ENCODE data around the gene FAN1. TPM values are rescaled to one million over a fixed set of nuclear protein-coding genes. Genes with fewer than 3 reads are reported as not detected.

Gene FAN1
- total RNA-seq, 1 experiment from 2014 or later = 43.1 TPM

DNA sequence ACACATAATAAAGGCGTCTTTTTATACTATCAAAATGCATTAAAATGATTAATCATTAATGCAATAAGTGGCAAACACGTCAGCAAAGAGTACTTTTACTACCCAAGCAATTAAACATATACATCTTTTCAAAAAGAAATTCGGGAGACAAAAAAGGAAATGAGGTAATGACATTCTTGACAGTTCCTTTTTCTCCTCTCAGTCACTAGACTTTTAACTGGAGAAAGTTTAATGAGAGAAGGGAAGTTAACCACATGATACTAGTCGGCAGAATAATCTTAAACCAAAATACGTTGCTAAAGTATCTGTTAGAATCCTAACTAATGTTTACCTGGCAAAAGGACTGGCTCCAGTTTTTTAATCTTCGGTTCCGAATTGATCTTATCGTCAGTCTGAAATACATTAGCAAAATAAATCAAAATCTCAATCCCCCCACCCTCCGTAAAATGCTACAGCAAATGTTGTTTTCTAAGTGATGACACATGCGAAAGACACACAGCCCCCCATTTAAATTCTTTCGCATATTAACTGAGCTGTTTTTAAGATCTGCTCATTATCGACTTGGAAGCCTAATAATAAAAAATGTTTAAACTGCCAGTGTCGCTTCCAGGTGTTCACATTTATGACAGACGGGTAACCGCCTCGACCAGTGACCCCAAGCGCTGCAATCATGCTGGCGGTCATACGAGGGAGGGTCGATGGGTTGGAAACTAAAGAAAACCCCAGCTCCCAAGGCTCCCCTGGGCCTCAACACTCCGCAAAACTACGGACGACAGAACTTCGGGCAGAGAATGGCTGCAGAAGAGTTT is 86.9 kb downstream of the FAN1 start:
- Histone ChIP-seq H3K36me3 (ENCODE audit: insufficient read depth, low read length) (no peaks in the 10 kb centered on the region), H3K27me3 (ENCODE audit: low read length) (no peaks in the 10 kb centered on the region), H3K9me3 (ENCODE audit: low read length) (no peaks in the 10 kb centered on the region), H3K27ac (ENCODE audit: low read length) (peak overlapping the region; percentile 41), H3K4me1 (ENCODE audit: low read length) (peaks cover 15% of the 10 kb centered on the region), H3K9me2 (replicated peaks; ENCODE audit: insufficient read depth, low read length) (no peaks in the 10 kb centered on the region), H3K4me3 (ENCODE audit: low read length) (peak overlapping the region; percentile 84), H2AFZ (ENCODE audit: low read length) (peak overlapping the region; percentile 42), H3K79me2 (ENCODE audit: low read length) (peaks cover 28% of the 10 kb centered on the region), H3K9ac (ENCODE audit: low read length) (peak overlapping the region; percentile 85), H3K4me2 (ENCODE audit: low read depth, low read length, poor library complexity, severe bottlenecking) (peak overlapping the region; percentile 90), H4K20me1 (ENCODE audit: insufficient read depth, low read depth, low read length) (no peaks in the 10 kb centered on the region)
- DNase-seq = peak; percentile 53

DNA sequence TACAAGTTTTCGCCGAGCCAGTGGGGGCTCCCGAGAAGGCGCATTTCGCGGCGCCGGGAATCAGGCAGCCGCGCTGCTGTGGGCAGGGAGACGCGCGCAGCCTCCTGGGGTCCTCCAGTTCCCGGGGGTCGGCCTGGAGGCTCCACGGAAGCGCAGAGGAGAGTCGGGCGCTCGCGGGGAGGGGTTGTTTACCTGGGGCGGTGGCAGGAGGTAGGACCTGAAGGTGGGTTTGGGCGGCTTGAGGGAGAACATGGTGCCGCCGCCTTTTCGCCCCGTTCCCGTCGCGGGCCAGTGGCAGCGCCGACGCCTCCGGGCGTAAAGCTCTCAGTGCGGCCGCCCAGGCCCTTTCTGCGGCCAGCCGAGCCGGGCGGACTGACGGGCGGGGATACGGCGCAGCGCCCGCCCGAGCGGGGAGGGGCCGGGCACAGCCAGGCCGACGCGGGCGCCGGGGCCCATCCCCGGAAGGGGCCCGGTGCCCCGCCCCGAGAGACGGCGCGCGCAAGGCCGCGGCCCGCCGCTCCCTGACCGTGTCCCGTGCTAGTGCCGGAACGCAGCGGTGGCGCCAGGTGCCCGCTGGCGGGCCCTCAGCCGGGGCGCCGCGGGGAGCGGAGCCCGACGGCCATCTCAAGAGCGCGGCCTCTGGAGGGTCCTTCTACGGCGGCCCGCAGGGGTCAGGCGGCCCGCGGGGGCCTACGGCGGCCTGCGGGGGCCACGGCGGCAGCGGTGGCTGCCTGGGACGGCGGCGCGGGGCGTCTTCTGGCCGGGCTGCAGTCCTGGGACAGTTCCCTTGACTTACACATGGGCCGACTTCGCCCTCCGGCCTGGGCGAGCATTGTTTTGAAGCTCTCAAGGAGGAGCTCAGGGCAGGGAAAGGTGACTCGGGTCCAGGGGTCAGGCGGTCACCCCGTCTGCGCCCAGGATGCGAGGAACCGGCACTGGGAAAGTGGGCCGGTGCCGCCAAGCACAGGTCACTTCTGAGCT is 87.8 kb downstream of the FAN1 start, which contains the start of gene MTMR10:
Gene MTMR10 (minus strand): TSS at position 374 of the 981 bp plus-strand sequence. CDS start 122 bp downstream, at position 252.
- no peaks in the 10 kb centered on the region for H4K20me1 ChIP-seq (ENCODE audit: insufficient read depth, low read depth, low read length)
- no peaks in the 10 kb centered on the region for H3K9me2 ChIP-seq (replicated peaks; ENCODE audit: insufficient read depth, low read length)
- H2AFZ ChIP-seq (ENCODE audit: low read length) = peak within 1 kb of the TSS; percentile 92
- peak within 1 kb of the TSS; percentile 84 for H3K4me3 ChIP-seq (ENCODE audit: low read length)
- H3K36me3 ChIP-seq (ENCODE audit: insufficient read depth, low read length) = no peaks in the 10 kb centered on the region
- H3K27ac ChIP-seq (ENCODE audit: low read length) = peak within 1 kb of the TSS; percentile 46
- H3K9ac ChIP-seq (ENCODE audit: low read length) = peak within 1 kb of the TSS; percentile 85
- H3K27me3 ChIP-seq (ENCODE audit: low read length) = no peaks in the 10 kb centered on the region
- H3K79me2 ChIP-seq (ENCODE audit: low read length) = peaks cover 28% of the 10 kb centered on the region
- no peaks in the 10 kb centered on the region for H3K9me3 ChIP-seq (ENCODE audit: low read length)
- peaks cover 15% of the 10 kb centered on the region for H3K4me1 ChIP-seq (ENCODE audit: low read length)
- peak within 1 kb of the TSS; percentile 90 for H3K4me2 ChIP-seq (ENCODE audit: low read depth, low read length, poor library complexity, severe bottlenecking)
- DNase-seq = peak; percentile 89

DNA sequence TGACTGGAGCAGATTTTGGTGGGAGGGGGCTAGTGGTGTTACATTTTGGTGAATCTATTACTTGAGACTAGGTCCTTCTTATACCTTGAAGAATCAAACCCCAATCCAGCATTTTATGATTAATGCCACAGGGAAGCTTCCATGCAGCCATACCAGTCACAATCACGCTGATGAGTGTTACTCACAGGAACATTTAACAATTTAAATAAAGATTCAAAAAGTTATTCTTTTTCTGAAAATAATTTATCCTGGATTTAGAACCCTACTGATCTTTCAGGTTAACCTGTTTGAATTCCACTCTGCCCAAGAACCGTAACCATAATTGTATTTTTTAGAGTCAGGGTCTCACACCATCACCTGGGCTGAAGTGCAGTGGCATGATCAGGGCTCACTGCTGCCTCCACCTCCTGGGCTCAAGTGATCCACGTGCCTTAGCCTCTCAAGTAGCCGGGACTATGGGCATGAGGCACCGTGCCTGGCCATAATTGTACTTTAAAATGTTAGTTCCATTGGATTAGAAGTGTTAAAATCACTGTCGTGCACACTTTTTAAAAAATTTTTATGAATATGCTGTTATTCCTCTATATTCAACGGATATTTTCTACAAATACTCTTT is 88.6 kb downstream of the FAN1 start:
- H3K4me2 ChIP-seq (ENCODE audit: low read depth, low read length, poor library complexity, severe bottlenecking) = peak overlapping the region; percentile 90
- H3K27ac ChIP-seq (ENCODE audit: low read length) = no peak overlapping the region
- H3K27me3 ChIP-seq (ENCODE audit: low read length) = no peaks in the 10 kb centered on the region
- H3K79me2 ChIP-seq (ENCODE audit: low read length) = peaks cover 28% of the 10 kb centered on the region
- H4K20me1 ChIP-seq (ENCODE audit: insufficient read depth, low read depth, low read length) = no peaks in the 10 kb centered on the region
- DNase-seq = peak; percentile 43
- H3K9me2 ChIP-seq (replicated peaks; ENCODE audit: insufficient read depth, low read length) = no peaks in the 10 kb centered on the region
- H3K4me3 ChIP-seq (ENCODE audit: low read length) = peak overlapping the region; percentile 84
- H3K36me3 ChIP-seq (ENCODE audit: insufficient read depth, low read length) = no peaks in the 10 kb centered on the region
- no peaks in the 10 kb centered on the region for H3K9me3 ChIP-seq (ENCODE audit: low read length)
- H2AFZ ChIP-seq (ENCODE audit: low read length) = peak overlapping the region; percentile 92
- peak overlapping the region; percentile 85 for H3K9ac ChIP-seq (ENCODE audit: low read length)
- H3K4me1 ChIP-seq (ENCODE audit: low read length) = peaks cover 15% of the 10 kb centered on the region

Small RNA genes lying within 50 kb of the gene (small RNA-seq; reads per million reads assigned to genes)
- not detected for gene RNU6-466P

Other genes starting within 250 kb of the FAN1 start
- gene MTMR10, start 87.7 kb downstream of the FAN1 start, total RNA-seq (2014; rRNA removed; shearing (Covaris generic); ENCODE audit: low replicate concordance) = 13.1 and 25.5 TPM in 2 replicates
- not detected in 2 replicates for gene TRPM1, start 197.8 kb downstream of the FAN1 start, total RNA-seq (2014; rRNA removed; shearing (Covaris generic); ENCODE audit: low replicate concordance)